ENCODE data around the gene MCF2L. TPM values are rescaled to one million over a fixed set of nuclear protein-coding genes. Genes with fewer than 3 reads are reported as not detected.

The MCF2L gene
- total and polyA plus RNA-seq, 9 of the 15 experiments (the other 6 are each of a cell fraction or from before 2014, with no cell fraction given) = 0.05 to 0.25 (median 0.18) TPM; not detected in 5

GRCh38 chr13:113048766-113049165, 79.8 kb downstream of the MCF2L start (continued):
- TF ChIP-seq ZNF407 (IDR thresholded peaks at IDR 0.05; ENCODE audit: low read depth) = no peak

GRCh38 chr13:113049521-113049941, 80.5 kb downstream of the MCF2L start:
- ChIA-PET POLR2A (interaction anchor here (0.7 kb wide), 2 partner anchors 352 to 522 kb away, joined by 3 read pairs; no protein-coding TSS in a partner anchor), CTCF (ENCODE audit: low intra/inter-chr PET ratio) (no interaction called here)
- Histone ChIP-seq H3K9me1 (ENCODE audit: control insufficient read depth, insufficient read depth, low read length) (no peaks in the 10 kb centered on the region), H3K4me1 (replicated peaks in 1 of 2; ENCODE audit: control insufficient read depth in 2 of 2, insufficient read depth in 2 of 2, low read length in 2 of 2) (peaks cover 0 to 9% of the 10 kb centered on the region in 2 experiments; a peak in 2 of 5 replicates), H4K20me1 (replicated peaks; ENCODE audit: control insufficient read depth, insufficient read depth, low read length) (0 out of 2 replicates have a peak, but pooled peaks cover 3% of the 10 kb centered on the region), H3K36me3 (ENCODE audit: control insufficient read depth, insufficient read depth, low read length) (no peaks in the 10 kb centered on the region), H3K27me3 (ENCODE audit: control insufficient read depth in 2 of 2, insufficient read depth in 2 of 2, low read length in 2 of 2) (peaks cover 39 to 83% of the 10 kb centered on the region in 2 experiments), H2AFZ (ENCODE audit: low read depth, low read length) (no peak overlapping the region), H3K9ac (ENCODE audit: insufficient read depth in 1 of 2, low read depth in 2 of 2, low read length in 2 of 2) (no peak overlapping the region), H3K4me2 (ENCODE audit: insufficient read depth, low read length) (no peak overlapping the region), H3K27ac (ENCODE audit: extremely low read depth, low read depth, low read length) (no peak overlapping the region), H3K4me3 (no peak overlapping the region), H3K79me2 (ENCODE audit: control insufficient read depth, insufficient read depth, low read length) (no peaks in the 10 kb centered on the region), H3K9me3 (replicated peaks; ENCODE audit: control insufficient read depth, insufficient read depth, low read depth, low read length) (no peaks in the 10 kb centered on the region)
- FAIRE-seq (no peak), DNase-seq (ENCODE audit: extremely low read depth in 1 of 4, low spot score in 3 of 4) (no peak), ATAC-seq (no peak)
- in situ Hi-C loops (cut with MboI) = no loop called here
- 1% methylated on average over 11 of the region's 13 CpGs for WGBS (ENCODE audit: insufficient coverage, low coverage, missing lambda C conversion rate)
- intact Hi-C loops (cut with micrococcal nuclease) = no loop called here
- no TSS peak for BruUV-seq (replicated peaks)
- TF ChIP-seq ZNF407 (IDR thresholded peaks at IDR 0.05; ENCODE audit: low read depth) = no peak
- no peak for TF ChIP-seq PHF20 (IDR thresholded peaks at IDR 0.05; ENCODE audit: partially characterized antibody)
- TF ChIP-seq E2F3 (CRISPR knock-in tag; IDR thresholded peaks at IDR 0.05) = no peak
- no peak for TF ChIP-seq U2AF2 (optimal IDR thresholded peaks at IDR 0.05; ENCODE audit: low read depth, low read length)

All from K562 (cell line).